ENCODE results near the gene EPOP. TPM values are rescaled to one million over a fixed set of nuclear protein-coding genes. Genes with fewer than 3 reads are reported as not detected.

EPOP gene
- total and polyA plus RNA-seq, 2 of the 8 experiments (the other 6 are each of a cell fraction or from before 2014, with no cell fraction given): 1.5 to 3.3 TPM

DNA sequence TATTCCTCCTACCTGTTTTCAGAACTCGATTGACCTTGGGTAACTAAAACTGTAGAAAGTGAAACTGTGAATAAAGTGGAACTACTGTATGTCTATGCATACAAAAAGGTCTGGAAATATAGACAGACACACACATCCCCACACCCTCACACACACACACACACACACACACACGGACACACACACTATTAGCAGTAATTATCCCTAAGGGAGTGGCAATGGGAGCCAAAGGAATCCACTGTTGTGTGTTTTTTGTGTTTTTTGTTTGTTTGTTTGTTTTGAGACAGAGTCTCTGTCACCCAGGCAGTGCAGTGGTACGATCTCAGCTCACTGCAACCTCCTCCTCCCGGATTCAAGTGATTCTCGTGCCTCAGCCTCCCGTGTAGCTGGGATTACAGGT, 42.4 kb downstream of the EPOP start (continued):
- TF ChIP-seq, protein P1, sequence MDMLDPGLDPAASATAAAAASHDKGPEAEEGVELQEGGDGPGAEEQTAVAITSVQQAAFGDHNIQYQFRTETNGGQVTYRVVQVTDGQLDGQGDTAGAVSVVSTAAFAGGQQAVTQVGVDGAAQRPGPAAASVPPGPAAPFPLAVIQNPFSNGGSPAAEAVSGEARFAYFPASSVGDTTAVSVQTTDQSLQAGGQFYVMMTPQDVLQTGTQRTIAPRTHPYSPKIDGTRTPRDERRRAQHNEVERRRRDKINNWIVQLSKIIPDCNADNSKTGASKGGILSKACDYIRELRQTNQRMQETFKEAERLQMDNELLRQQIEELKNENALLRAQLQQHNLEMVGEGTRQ (IDR thresholded peaks at IDR 0.05; ENCODE audit: low read length): no peak
- no peak for TF ChIP-seq EZH2 (IDR thresholded peaks at IDR 0.05; ENCODE audit: low read depth, low read length, severe bottlenecking)
- TF ChIP-seq, protein P2, sequence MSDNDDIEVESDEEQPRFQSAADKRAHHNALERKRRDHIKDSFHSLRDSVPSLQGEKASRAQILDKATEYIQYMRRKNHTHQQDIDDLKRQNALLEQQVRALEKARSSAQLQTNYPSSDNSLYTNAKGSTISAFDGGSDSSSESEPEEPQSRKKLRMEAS (IDR thresholded peaks at IDR 0.05): no peak
- TF ChIP-seq ZNF274 (IDR thresholded peaks at IDR 0.05; ENCODE audit: borderline replicate concordance, extremely low read depth, low read length): no peak
- TF ChIP-seq SAP30 (IDR thresholded peaks at IDR 0.05; ENCODE audit: insufficient read depth, insufficient replicate concordance, low read length): no peak
- TF ChIP-seq POLR2AphosphoS5 (IDR thresholded peaks at IDR 0.05; ENCODE audit: low read depth, low read length): no peak
- no peak for TF ChIP-seq EP300 (IDR thresholded peaks at IDR 0.05; ENCODE audit: borderline replicate concordance in 1 of 2, low read depth in 2 of 2, low read length in 2 of 2)
- no peak for TF ChIP-seq CREB1 (IDR thresholded peaks at IDR 0.05)
- TF ChIP-seq, protein P3, sequence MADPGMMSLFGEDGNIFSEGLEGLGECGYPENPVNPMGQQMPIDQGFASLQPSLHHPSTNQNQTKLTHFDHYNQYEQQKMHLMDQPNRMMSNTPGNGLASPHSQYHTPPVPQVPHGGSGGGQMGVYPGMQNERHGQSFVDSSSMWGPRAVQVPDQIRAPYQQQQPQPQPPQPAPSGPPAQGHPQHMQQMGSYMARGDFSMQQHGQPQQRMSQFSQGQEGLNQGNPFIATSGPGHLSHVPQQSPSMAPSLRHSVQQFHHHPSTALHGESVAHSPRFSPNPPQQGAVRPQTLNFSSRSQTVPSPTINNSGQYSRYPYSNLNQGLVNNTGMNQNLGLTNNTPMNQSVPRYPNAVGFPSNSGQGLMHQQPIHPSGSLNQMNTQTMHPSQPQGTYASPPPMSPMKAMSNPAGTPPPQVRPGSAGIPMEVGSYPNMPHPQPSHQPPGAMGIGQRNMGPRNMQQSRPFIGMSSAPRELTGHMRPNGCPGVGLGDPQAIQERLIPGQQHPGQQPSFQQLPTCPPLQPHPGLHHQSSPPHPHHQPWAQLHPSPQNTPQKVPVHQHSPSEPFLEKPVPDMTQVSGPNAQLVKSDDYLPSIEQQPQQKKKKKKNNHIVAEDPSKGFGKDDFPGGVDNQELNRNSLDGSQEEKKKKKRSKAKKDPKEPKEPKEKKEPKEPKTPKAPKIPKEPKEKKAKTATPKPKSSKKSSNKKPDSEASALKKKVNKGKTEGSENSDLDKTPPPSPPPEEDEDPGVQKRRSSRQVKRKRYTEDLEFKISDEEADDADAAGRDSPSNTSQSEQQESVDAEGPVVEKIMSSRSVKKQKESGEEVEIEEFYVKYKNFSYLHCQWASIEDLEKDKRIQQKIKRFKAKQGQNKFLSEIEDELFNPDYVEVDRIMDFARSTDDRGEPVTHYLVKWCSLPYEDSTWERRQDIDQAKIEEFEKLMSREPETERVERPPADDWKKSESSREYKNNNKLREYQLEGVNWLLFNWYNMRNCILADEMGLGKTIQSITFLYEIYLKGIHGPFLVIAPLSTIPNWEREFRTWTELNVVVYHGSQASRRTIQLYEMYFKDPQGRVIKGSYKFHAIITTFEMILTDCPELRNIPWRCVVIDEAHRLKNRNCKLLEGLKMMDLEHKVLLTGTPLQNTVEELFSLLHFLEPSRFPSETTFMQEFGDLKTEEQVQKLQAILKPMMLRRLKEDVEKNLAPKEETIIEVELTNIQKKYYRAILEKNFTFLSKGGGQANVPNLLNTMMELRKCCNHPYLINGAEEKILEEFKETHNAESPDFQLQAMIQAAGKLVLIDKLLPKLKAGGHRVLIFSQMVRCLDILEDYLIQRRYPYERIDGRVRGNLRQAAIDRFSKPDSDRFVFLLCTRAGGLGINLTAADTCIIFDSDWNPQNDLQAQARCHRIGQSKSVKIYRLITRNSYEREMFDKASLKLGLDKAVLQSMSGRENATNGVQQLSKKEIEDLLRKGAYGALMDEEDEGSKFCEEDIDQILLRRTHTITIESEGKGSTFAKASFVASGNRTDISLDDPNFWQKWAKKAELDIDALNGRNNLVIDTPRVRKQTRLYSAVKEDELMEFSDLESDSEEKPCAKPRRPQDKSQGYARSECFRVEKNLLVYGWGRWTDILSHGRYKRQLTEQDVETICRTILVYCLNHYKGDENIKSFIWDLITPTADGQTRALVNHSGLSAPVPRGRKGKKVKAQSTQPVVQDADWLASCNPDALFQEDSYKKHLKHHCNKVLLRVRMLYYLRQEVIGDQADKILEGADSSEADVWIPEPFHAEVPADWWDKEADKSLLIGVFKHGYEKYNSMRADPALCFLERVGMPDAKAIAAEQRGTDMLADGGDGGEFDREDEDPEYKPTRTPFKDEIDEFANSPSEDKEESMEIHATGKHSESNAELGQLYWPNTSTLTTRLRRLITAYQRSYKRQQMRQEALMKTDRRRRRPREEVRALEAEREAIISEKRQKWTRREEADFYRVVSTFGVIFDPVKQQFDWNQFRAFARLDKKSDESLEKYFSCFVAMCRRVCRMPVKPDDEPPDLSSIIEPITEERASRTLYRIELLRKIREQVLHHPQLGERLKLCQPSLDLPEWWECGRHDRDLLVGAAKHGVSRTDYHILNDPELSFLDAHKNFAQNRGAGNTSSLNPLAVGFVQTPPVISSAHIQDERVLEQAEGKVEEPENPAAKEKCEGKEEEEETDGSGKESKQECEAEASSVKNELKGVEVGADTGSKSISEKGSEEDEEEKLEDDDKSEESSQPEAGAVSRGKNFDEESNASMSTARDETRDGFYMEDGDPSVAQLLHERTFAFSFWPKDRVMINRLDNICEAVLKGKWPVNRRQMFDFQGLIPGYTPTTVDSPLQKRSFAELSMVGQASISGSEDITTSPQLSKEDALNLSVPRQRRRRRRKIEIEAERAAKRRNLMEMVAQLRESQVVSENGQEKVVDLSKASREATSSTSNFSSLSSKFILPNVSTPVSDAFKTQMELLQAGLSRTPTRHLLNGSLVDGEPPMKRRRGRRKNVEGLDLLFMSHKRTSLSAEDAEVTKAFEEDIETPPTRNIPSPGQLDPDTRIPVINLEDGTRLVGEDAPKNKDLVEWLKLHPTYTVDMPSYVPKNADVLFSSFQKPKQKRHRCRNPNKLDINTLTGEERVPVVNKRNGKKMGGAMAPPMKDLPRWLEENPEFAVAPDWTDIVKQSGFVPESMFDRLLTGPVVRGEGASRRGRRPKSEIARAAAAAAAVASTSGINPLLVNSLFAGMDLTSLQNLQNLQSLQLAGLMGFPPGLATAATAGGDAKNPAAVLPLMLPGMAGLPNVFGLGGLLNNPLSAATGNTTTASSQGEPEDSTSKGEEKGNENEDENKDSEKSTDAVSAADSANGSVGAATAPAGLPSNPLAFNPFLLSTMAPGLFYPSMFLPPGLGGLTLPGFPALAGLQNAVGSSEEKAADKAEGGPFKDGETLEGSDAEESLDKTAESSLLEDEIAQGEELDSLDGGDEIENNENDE (IDR thresholded peaks at IDR 0.05; ENCODE audit: insufficient replicate concordance, low read length): no peak
